ENCODE measurements around the gene NRIP1. TPM values are rescaled to one million over a fixed set of nuclear protein-coding genes. Genes with fewer than 3 reads are reported as not detected.

Gene NRIP1
- total and polyA plus RNA-seq, 10 of the 15 experiments (the other 5 are each of a cell fraction or from before 2014, with no cell fraction given), result 2.9 to 26.1 (median 9.3) TPM

- H3K27me3 ChIP-seq (replicated peaks in 1 of 2; ENCODE audit: control insufficient read depth in 2 of 2, insufficient read depth in 2 of 2, low read length in 1 of 2), result no peaks in the 10 kb centered on the region
- FAIRE-seq (no peak), DNase-seq (ENCODE audit: low read depth, low spot score) (no peak), ATAC-seq (no peak)
- RAD21 ChIA-PET (ENCODE audit: unreplicated experiment), result no interaction called here
- no peak overlapping the region for H3K4me2 ChIP-seq (ENCODE audit: control insufficient read depth, insufficient read depth)
- no peak overlapping the region for H3K4me3 ChIP-seq
- H4K20me1 ChIP-seq (ENCODE audit: control insufficient read depth, insufficient read depth), result no peaks in the 10 kb centered on the region
- in situ Hi-C loops (cut with MboI) (loop anchor here (25.0 kb wide), 1 partner anchor 703 kb away; the partner anchor contains the start of gene USP25), intact Hi-C loops (cut with micrococcal nuclease; ENCODE audit: unreplicated experiment) (no loop called here)
- SMC1A ChIA-PET (ENCODE audit: uncharacterized antibody, unreplicated experiment), result interaction anchor here (0.7 to 1.9 kb wide), 2 partner anchors 17 to 866 kb away, joined by 3 to 7 read pairs; no protein-coding TSS in a partner anchor
- TF ChIP-seq IRF4 (IDR thresholded peaks at IDR 0.05; ENCODE audit: low read depth, low read length), result no peak
- TF ChIP-seq REST (IDR thresholded peaks at IDR 0.05; ENCODE audit: low read depth, low read length), result no peak
- TF ChIP-seq IRF3 (IDR thresholded peaks at IDR 0.05), result no peak
- TF ChIP-seq RUNX3 (IDR thresholded peaks at IDR 0.05; ENCODE audit: low read length), result no peak
- no peak for TF ChIP-seq TARDBP (IDR thresholded peaks at IDR 0.05; ENCODE audit: borderline replicate concordance)
- no peak for TF ChIP-seq KLF5 (IDR thresholded peaks at IDR 0.05; ENCODE audit: partially characterized antibody)
- no peak for TF ChIP-seq KDM1A (IDR thresholded peaks at IDR 0.05; ENCODE audit: borderline replicate concordance)
- no peak for TF ChIP-seq PML (IDR thresholded peaks at IDR 0.05; ENCODE audit: low read length)
- TF ChIP-seq MAX (IDR thresholded peaks at IDR 0.05; ENCODE audit: low read depth, low read length), result no peak
- H2AFZ ChIP-seq (ENCODE audit: control insufficient read depth, low read depth, low read length), result no peak overlapping the region
- no TSS peak for BruUV-seq (replicated peaks)
- CTCF ChIA-PET, result interaction anchor here (1.3 kb wide), 1 partner anchor 18 kb away, joined by 4 read pairs; no protein-coding TSS in a partner anchor
- no peak overlapping the region for H3K9ac ChIP-seq (ENCODE audit: control insufficient read depth, insufficient read depth, low read length)
- H3K4me1 ChIP-seq (ENCODE audit: control insufficient read depth, insufficient read depth, low read length), result no peaks in the 10 kb centered on the region
- H3K36me3 ChIP-seq (ENCODE audit: control insufficient read depth in 2 of 2, insufficient read depth in 2 of 2, low read length in 1 of 2), result peaks cover 0 to 2% of the 10 kb centered on the region in 2 experiments; a peak in 1 of 4 replicates
- H3K9me3 ChIP-seq (replicated peaks; ENCODE audit: control insufficient read depth, insufficient read depth, low read length), result no peaks in the 10 kb centered on the region; the same call in 2 of the 3 replicates
- WGBS (ENCODE audit: insufficient coverage, insufficient replicate concordance, low lambda C conversion rate, missing lambda C conversion rate), result 29% methylated on average over 2 of the region's 2 CpGs
- no peaks in the 10 kb centered on the region for H3K79me2 ChIP-seq (ENCODE audit: control insufficient read depth, insufficient read depth, low read length)
- H3K27ac ChIP-seq (ENCODE audit: control insufficient read depth, insufficient read depth), result no peak overlapping the region
- POLR2A ChIA-PET, result interaction anchor here (0.9 kb wide), 1 partner anchor 18 kb away, joined by 3 read pairs; no protein-coding TSS in a partner anchor
Observed at GRCh38 chr21:15034126-15034853, 30.5 kb downstream of the NRIP1 start.

Data from GM12878 (cell line).